ENCODE results near the gene MICAL3. TPM values are rescaled to one million over a fixed set of nuclear protein-coding genes. Genes with fewer than 3 reads are reported as not detected.
A peak's percentile ranks its signal among the peaks of the same experiment; 100 is the strongest.

MICAL3 gene
- total and polyA plus RNA-seq, 9 of the 15 experiments (the other 6 are each of a cell fraction or from before 2014, with no cell fraction given): 0.53 to 32.1 (median 12.3) TPM

GRCh38 chr22:17913801-17914347, 110.5 kb downstream of the MICAL3 start (continued):
- TF ChIP-seq PRDM10 (IDR thresholded peaks at IDR 0.05; ENCODE audit: partially characterized antibody): no peak
- TF ChIP-seq PBX2 (CRISPR knock-in tag; IDR thresholded peaks at IDR 0.05; ENCODE audit: low read depth): no peak
- TF ChIP-seq PBX2 (tag; conservative IDR thresholded peaks at IDR 0.05; ENCODE audit: low read depth): no peak
- no peak for TF ChIP-seq CAMTA2 (CRISPR knock-in tag; conservative IDR thresholded peaks at IDR 0.05)
- TF ChIP-seq ATF4 (CRISPR knock-in tag; IDR thresholded peaks at IDR 0.05): no peak
- TF ChIP-seq MTA3 (IDR thresholded peaks at IDR 0.05; ENCODE audit: borderline replicate concordance): 0 out of 2 replicates have a peak, but pooled peaks have one; percentile 45
- TF ChIP-seq USF2 (CRISPR knock-in tag; IDR thresholded peaks at IDR 0.05): no peak
- TF ChIP-seq MECOM (CRISPR knock-in tag; IDR thresholded peaks at IDR 0.05): no peak
- no peak for TF ChIP-seq LCOR (CRISPR knock-in tag; IDR thresholded peaks at IDR 0.05)
- no peak for TF ChIP-seq ZNF740 (CRISPR knock-in tag; IDR thresholded peaks at IDR 0.05)
- TF ChIP-seq ZNF740 (tag; IDR thresholded peaks at IDR 0.05): 0 out of 4 replicates have a peak, but pooled peaks of 1 of the 2 experiments have one; percentile 2
- TF ChIP-seq C11orf30 (IDR thresholded peaks at IDR 0.05; ENCODE audit: low read depth): no peak
- TF ChIP-seq KHSRP (IDR thresholded peaks at IDR 0.05): no peak
- peak; percentile 57 for TF ChIP-seq TCF3 (CRISPR knock-in tag; IDR thresholded peaks at IDR 0.05)
- no peak for TF ChIP-seq HDAC3 (IDR thresholded peaks at IDR 0.05; ENCODE audit: borderline replicate concordance, partially characterized antibody)
- no peak for TF ChIP-seq TAF7 (tag; IDR thresholded peaks at IDR 0.05)
- peak; percentile 52; the same call in 1 of the 2 replicates for TF ChIP-seq SMARCA4 (IDR thresholded peaks at IDR 0.05)
- TF ChIP-seq CREM (IDR thresholded peaks at IDR 0.05; ENCODE audit: low read depth): peak; percentile 61; the same call in 1 of the 2 replicates

Measured in K562 (cell line).